COR-L47 (cell line): ENCODE measurements around the gene PCF11.

Source experiments
- DNase-seq: peaks from one replicate; lab custom pipeline; 2025; lab: John Stamatoyannopoulos, UW

PCF11 gene

GRCh38 chr11:83156144-83156995 lies 561 bp upstream of the PCF11 start:
- peak; percentile 100 for DNase-seq

- peak; percentile 19 for DNase-seq
Measured at GRCh38 chr11:83157594-83158356, 844 bp downstream of the PCF11 start.

GRCh38 chr11:83158357-83158786 lies 1.4 kb downstream of the PCF11 start:
- no peak for DNase-seq

- DNase-seq = no peak
Measured at GRCh38 chr11:83158965-83159901, 2.3 kb downstream of the PCF11 start.

GRCh38 chr11:83159902-83160865 lies 3.3 kb downstream of the PCF11 start:
- DNase-seq = no peak

GRCh38 chr11:83161610-83162199 lies 4.8 kb downstream of the PCF11 start:
- DNase-seq = no peak

- no peak for DNase-seq
Measured at GRCh38 chr11:83162377-83162776, 5.4 kb downstream of the PCF11 start.

- no peak for DNase-seq
Measured at GRCh38 chr11:83166193-83166866, 9.4 kb downstream of the PCF11 start.

GRCh38 chr11:83168756-83169155 lies 11.8 kb downstream of the PCF11 start:
- no peak for DNase-seq

GRCh38 chr11:83170865-83171264 lies 13.9 kb downstream of the PCF11 start:
- DNase-seq = no peak

GRCh38 chr11:83172551-83172950 lies 15.6 kb downstream of the PCF11 start:
- DNase-seq = no peak

GRCh38 chr11:83174008-83174407 lies 17.1 kb downstream of the PCF11 start:
- DNase-seq = no peak

- no peak for DNase-seq
Measured at GRCh38 chr11:83175815-83176214, 18.9 kb downstream of the PCF11 start.

- no peak for DNase-seq
Measured at GRCh38 chr11:83181815-83182214, 24.9 kb downstream of the PCF11 start.

GRCh38 chr11:83185767-83186166 lies 28.8 kb downstream of the PCF11 start:
- DNase-seq = no peak

GRCh38 chr11:83187465-83187864 lies 30.5 kb downstream of the PCF11 start:
- DNase-seq = no peak

- no peak for DNase-seq
Measured at GRCh38 chr11:83191491-83191890, 34.6 kb downstream of the PCF11 start.

GRCh38 chr11:83191986-83192385 lies 35.1 kb downstream of the PCF11 start:
- DNase-seq = no peak

GRCh38 chr11:83192606-83193245 lies 35.8 kb downstream of the PCF11 start:
- no peak for DNase-seq
